Heart left ventricle (tissue), 16 donors: ENCODE results near the gene KCNJ6. TPM values are rescaled to one million over a fixed set of nuclear protein-coding genes. Genes with fewer than 3 reads are reported as not detected.
"Not testable (repeated sequence)": the region's sequence is repeated elsewhere in the genome, so short reads cannot be mapped to it uniquely, and the experiment has no call there.

ENCODE experiments used
- ATAC-seq, 4 donors: fragments of 200-7000 bp; cut with Tn5 transposase; one replicate each; pipeline ENCODE4 v1.9.1; 2020 to 2022; ENCODE audit warnings: moderate library complexity in 4 of 4, mild to moderate bottlenecking in 3 of 4, moderate number of reproducible peaks in 1 of 4
- DNase-seq, 5 donors: peaks; one replicate each; pipeline ENCODE4 v3.0.0-alpha.2; 2020
- H3K27ac ChIP-seq, 12 donors: fragments of 200-600 bp; sonication (generic) in 4 of 12; one replicate each; pipeline versions ENCODE4 v1.5.0 to v1.8.0; 2016 to 2022; ENCODE audit warnings: mild to moderate bottlenecking in 2 of 12
- H3K27me3 ChIP-seq, 9 donors: fragments of 200-600 bp; sonication (generic) in 2 of 9; one replicate each; pipeline versions ENCODE4 v1.5.1 to v1.8.0; 2016 to 2022; ENCODE audit warnings: mild to moderate bottlenecking in 3 of 9
- H3K36me3 ChIP-seq, 9 donors: fragments of 200-600 bp; sonication (generic) in 2 of 9; one replicate each; pipeline versions ENCODE4 v1.5.0 to v1.8.0; 2018 to 2022; ENCODE audit warnings: mild to moderate bottlenecking in 2 of 9
- H3K4me1 ChIP-seq, 12 donors: fragments of 200-600 bp; sonication (generic) in 4 of 12; one replicate each; pipeline versions ENCODE4 v1.5.0 to v1.8.0; 2016 to 2022; ENCODE audit warnings: mild to moderate bottlenecking in 3 of 12
- H3K4me3 ChIP-seq, 12 donors: fragments of 200-600 bp; sonication (generic) in 4 of 12; one replicate each; pipeline versions ENCODE4 v1.5.0 to v1.8.0; 2017 to 2022; ENCODE audit warnings: mild to moderate bottlenecking in 9 of 12, moderate library complexity in 4 of 12
- H3K9me3 ChIP-seq, 12 donors: fragments of 200-600 bp; sonication (generic) in 4 of 12; one replicate each; pipeline versions ENCODE4 v1.5.0 to v1.8.0; 2016 to 2022; ENCODE audit warnings: mild to moderate bottlenecking in 1 of 12
- POLR2A ChIP-seq, 2 donors: fragments of 450-650 bp; IDR thresholded peaks; one replicate each; pipeline ENCODE4 v1.6.1; 2017; ENCODE audit warnings: antibody characterized with exemption in 2 of 2, mild to moderate bottlenecking in 2 of 2, moderate library complexity in 2 of 2
- WGBS, 4 donors: extraction: QIAGEN DNeasy Blood & Tissue Kit in 2 of 4; methylation state at CpG; one replicate each; pipeline versions ENCODE4 v1.1.5 to v1.1.7; 2013 to 2018; 5-methylcytosine and 5-hydroxymethylcytosine counted together
- intact Hi-C, 10 donors: fragments of 100-400 bp; cut with DNase I; formaldehyde crosslinking; loops; one replicate each; pipeline versions ENCODE4 v1.11.1 to v1.14.2; 2022
- polyA plus RNA-seq, 2 donors: library from polyadenylated mRNA; stranded (reverse); fragments of 200-250 nt; gene quantifications; one replicate each; pipeline ENCODE4 v1.2.3, GENCODE V29; 2013
- total RNA-seq, 9 donors: library from RNA; depleted of rRNA in 2 of 9; stranded (reverse); fragments of >200 nt in 2 of 9; fragmentation: NEBNext Ultra II Directional in 3 of 9; extraction: Animal tissue kit (Norgen Biotek cat#: 25700) in 3 of 9; gene quantifications; one replicate each; pipeline versions ENCODE4 v1.1.0 to v1.2.4, GENCODE V29; 2016 to 2023
- TF ChIP-seq, protein P1 (sequence below), 12 donors: fragments of 200-600 bp; sonication (generic) in 4 of 12; IDR thresholded peaks; one replicate each; pipeline versions ENCODE4 v1.5.0 to v1.8.0; 2018 to 2022; ENCODE audit warnings: antibody characterized with exemption in 12 of 12, mild to moderate bottlenecking in 5 of 12
- donor health status: ischemic (EF 13 %, LVEDD 7.1; RV severe dilation, severe dysfunction).
- donor health status: healthy with polysubstance abuse.
- donor health status: DM: no; HTN: yes; CAD: no.
- donor health status: DM: no; HTN: no; CAD: no.
- donor health status: ischemic (EF 25% LVEDD 6.9; RV normal size, moderate dysfunction).
- donor health status: ischemic (EF 25% LVEDD 5.7; RV mildly dilated, moderate dysfunction).
- donor health status: healthy.
- donor health status: DM: yes; HTN: yes; CAD: no.
- donor health status: ischemic (EF 35%, LVEDD 5.7; RV mildly dilated, moderate dysfunction).
- donor health status: nonischemic (EF 11% LVEDD 7.7; RV severe dilation, severe dysfunction).
- donor health status: DM: yes; HTN: yes; CAD: no.
- donor health status: PGD.
- donor health status: ischemic (EF 29% LVEDD 5.4; RV normal size, mild dysfunction).
- donor health status: nonischemic (EF 23%, LVEDD 6.1; RV moderate dilation, normal function).

The KCNJ6 gene
- total and polyA plus RNA-seq, 11 donors, result not detected

- no peaks in the 10 kb centered on the region for H3K9me3 ChIP-seq
- peak overlapping the region in 1 of 12 donors; percentile 31 for H3K27ac ChIP-seq
- H3K4me3 ChIP-seq, result no peak overlapping the region
- 86 to 92% (median 90%) methylated on average over 6 of the region's 6 CpGs for WGBS, 4 donors
- intact Hi-C loops, result no loop called here
- ATAC-seq (no peak), DNase-seq (no peak)
- peaks cover 0 to 11% (median 0%) of the 10 kb centered on the region in 12 donors for H3K4me1 ChIP-seq
- peaks cover 0 to 6% (median 0%) of the 10 kb centered on the region in 9 donors for H3K27me3 ChIP-seq
- H3K36me3 ChIP-seq, result no peaks in the 10 kb centered on the region
- TF ChIP-seq, protein P1, sequence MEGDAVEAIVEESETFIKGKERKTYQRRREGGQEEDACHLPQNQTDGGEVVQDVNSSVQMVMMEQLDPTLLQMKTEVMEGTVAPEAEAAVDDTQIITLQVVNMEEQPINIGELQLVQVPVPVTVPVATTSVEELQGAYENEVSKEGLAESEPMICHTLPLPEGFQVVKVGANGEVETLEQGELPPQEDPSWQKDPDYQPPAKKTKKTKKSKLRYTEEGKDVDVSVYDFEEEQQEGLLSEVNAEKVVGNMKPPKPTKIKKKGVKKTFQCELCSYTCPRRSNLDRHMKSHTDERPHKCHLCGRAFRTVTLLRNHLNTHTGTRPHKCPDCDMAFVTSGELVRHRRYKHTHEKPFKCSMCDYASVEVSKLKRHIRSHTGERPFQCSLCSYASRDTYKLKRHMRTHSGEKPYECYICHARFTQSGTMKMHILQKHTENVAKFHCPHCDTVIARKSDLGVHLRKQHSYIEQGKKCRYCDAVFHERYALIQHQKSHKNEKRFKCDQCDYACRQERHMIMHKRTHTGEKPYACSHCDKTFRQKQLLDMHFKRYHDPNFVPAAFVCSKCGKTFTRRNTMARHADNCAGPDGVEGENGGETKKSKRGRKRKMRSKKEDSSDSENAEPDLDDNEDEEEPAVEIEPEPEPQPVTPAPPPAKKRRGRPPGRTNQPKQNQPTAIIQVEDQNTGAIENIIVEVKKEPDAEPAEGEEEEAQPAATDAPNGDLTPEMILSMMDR (IDR thresholded peaks at IDR 0.05), result no peak
- TF ChIP-seq POLR2A (IDR thresholded peaks at IDR 0.05), result no peak
These were observed 270.4 kb downstream of the KCNJ6 start for GRCh38 chr21:37645848-37646247.

DNA sequence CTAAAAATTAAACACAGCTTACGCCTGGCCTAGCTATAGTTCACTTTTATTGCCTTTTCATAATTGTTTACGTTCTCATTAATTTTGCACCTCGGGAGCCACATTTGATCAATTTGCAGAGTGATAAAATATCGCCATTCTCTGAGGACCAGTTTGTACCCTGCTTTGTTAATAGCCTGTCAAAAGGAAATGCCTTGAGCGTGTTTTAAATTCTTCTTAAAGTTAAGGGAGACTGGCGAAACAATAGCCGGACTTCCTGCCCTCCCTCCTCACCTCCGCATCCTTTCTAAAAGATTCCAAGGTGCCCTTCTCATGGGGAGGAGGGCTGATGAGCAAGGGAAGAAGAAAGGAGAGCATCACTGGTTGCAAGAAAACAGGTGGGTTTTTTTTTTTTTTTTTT lies 271.6 kb downstream of the KCNJ6 start:
- intact Hi-C loops, result no loop called here
- no peak overlapping the region for H3K4me3 ChIP-seq
- WGBS, 4 donors, result 56 to 62% (median 57%) methylated on average over 8 of the region's 8 CpGs
- no peaks in the 10 kb centered on the region for H3K36me3 ChIP-seq
- ATAC-seq (peak; percentile 20 to 77 (median 38)), DNase-seq (peak in 1 of 5 donors; percentile 30)
- H3K4me1 ChIP-seq, result peaks cover 0 to 11% (median 0%) of the 10 kb centered on the region in 12 donors
- H3K27ac ChIP-seq, result peak overlapping the region in 8 of 12 donors; percentile 5 to 60 (median 44)
- peaks cover 0 to 6% (median 0%) of the 10 kb centered on the region in 9 donors for H3K27me3 ChIP-seq
- H3K9me3 ChIP-seq, result no peaks in the 10 kb centered on the region
- no peak for TF ChIP-seq POLR2A (IDR thresholded peaks at IDR 0.05)
- TF ChIP-seq, protein P1 (IDR thresholded peaks at IDR 0.05), result no peak

DNA sequence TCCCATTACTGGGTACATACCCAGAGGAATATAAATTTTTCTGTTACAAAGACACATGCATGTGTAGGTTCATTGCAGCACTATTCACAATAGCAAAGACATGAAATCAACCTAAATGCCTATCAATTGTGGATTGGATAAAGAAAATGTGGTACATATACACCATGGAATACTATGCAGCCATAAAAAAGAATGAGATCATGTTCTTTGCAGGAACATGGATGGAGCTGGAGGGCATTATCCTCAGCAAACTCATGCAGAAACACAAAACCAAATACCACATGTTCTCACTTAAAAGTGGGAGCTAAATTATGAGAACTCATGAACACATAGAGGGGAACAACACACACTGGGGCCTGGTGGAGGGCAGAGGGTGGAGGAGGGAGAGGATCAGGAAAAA lies 272.4 kb downstream of the KCNJ6 start:
- H3K4me3 ChIP-seq, intact Hi-C loops, H3K36me3 ChIP-seq, DNase-seq, ATAC-seq, H3K27me3 ChIP-seq, H3K9me3 ChIP-seq: not testable (repeated sequence)
- Histone ChIP-seq H3K27ac (peak overlapping the region in 8 of 12 donors; percentile 5 to 60 (median 44)), H3K4me1 (peaks cover 0 to 11% (median 0%) of the 10 kb centered on the region in 12 donors)

GRCh38 chr21:37642493-37642892 lies 273.8 kb downstream of the KCNJ6 start:
- no peaks in the 10 kb centered on the region for H3K36me3 ChIP-seq
- H3K4me1 ChIP-seq, result peaks cover 0 to 11% (median 0%) of the 10 kb centered on the region in 12 donors
- TF ChIP-seq, protein P1 (IDR thresholded peaks at IDR 0.05), result peak in 4 of 12 donors; percentile 11 to 23 (median 16)
- no peak for TF ChIP-seq POLR2A (IDR thresholded peaks at IDR 0.05)
- ATAC-seq (peak in 1 of 4 donors; percentile 57), DNase-seq (no peak)
- intact Hi-C loops, result no loop called here
- H3K27ac ChIP-seq, result no peak overlapping the region
- no peaks in the 10 kb centered on the region for H3K9me3 ChIP-seq
- peaks cover 0 to 6% (median 0%) of the 10 kb centered on the region in 9 donors for H3K27me3 ChIP-seq
- H3K4me3 ChIP-seq, result no peak overlapping the region
- 59 to 70% (median 63%) methylated on average over 3 of the region's 3 CpGs for WGBS, 4 donors

DNA sequence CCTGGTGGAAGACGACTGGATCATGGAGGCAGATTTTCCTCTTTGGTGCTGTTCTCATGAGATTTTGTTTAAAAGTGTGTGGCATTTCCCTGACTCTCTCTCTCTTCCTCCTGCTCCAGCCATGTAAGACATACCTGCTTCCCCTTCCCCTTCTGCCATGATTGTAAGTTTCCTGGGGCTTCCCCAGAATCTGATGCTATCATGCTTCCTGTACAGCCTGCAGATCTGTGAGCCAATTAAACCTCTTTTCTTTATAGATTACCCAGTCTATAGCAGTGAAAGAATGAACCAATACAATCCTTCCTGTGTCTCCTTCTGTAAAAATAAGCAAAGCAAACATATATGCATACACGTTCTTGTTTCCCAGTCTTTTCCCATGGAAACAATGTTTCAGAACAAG lies 276.5 kb downstream of the KCNJ6 start:
- Histone ChIP-seq H3K9me3 (no peaks in the 10 kb centered on the region), H3K36me3 (no peaks in the 10 kb centered on the region), H3K27ac (no peak overlapping the region), H3K4me3 (no peak overlapping the region), H3K4me1 (peaks cover 0 to 11% (median 0%) of the 10 kb centered on the region in 12 donors), H3K27me3 (peaks cover 0 to 6% (median 0%) of the 10 kb centered on the region in 9 donors)
- TF ChIP-seq POLR2A (IDR thresholded peaks at IDR 0.05), result no peak
- TF ChIP-seq, protein P1 (IDR thresholded peaks at IDR 0.05), result no peak
- WGBS, 4 donors, result 56 to 71% (median 68%) methylated on average over 2 of the region's 2 CpGs
- no peak for DNase-seq
- ATAC-seq, result no peak
- intact Hi-C loops, result no loop called here
